OCI-M1 (cell line): ENCODE results near the gene ATE1.

Experiments
- DNase-seq: peaks from one replicate; lab custom pipeline; 2025; lab: John Stamatoyannopoulos, UW

Gene ATE1

DNA sequence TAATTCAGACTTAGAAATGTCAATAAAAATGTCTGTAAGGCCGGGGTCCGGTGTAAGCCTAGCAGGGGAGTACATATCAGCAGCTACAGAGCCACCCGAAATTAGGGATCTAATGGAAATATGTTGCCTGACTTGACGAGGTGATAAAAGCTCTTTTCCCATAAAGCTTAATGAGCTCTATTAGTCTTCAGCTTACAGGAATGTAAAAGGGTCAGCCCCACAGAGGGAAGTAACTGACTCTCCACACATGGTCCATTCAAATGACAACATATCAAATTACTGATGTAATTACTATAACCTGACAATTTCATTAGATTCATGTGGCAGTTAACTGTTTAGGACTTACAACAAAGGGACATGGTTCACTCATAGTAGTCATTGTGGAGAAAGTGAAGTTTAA, 62.3 kb downstream of the ATE1 start:
- DNase-seq, result no peak

DNA sequence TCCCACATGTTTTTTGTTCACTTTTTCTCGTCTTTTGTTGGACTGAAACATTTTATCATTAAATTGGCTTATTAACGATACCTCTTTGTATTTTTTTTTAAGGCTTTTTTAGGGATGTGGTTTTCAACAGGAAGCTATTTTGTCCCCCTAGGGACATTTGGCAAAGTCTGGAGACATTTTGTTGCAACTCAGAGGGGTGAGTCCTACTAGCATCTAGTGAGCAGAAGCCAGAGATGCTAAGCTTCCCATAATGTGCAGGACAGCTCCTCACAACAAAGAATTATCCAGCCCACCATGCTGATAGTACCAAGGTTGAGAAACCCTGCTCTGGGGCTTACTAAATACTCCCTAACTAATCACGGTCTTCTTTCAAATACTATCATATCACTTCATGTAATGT, 63.2 kb downstream of the ATE1 start:
- no peak for DNase-seq

DNA sequence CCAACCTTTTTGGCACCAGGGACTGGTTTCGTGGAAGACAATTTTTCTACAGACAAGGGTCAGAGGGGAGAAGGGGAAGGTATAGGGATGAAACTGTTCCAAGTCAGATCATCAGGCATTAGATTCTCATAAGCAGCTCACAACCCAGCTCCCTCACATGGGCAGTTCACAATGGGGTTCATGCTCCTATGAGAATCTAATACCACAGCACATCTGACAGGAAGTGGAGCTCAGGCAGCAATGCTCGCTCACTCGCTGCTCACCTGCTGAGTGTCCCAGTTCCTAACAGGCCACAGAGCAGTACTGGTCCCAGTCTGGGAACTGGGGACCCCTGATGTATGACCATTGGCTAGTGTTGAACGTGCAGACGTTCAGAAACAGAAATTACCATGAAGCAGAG, 63.7 kb downstream of the ATE1 start:
- no peak for DNase-seq

GRCh38 chr10:121862649-121863048, 65.2 kb downstream of the ATE1 start:
- DNase-seq, result no peak

GRCh38 chr10:121862042-121862441, 65.8 kb downstream of the ATE1 start:
- no peak for DNase-seq

GRCh38 chr10:121860810-121861209, 67.0 kb downstream of the ATE1 start:
- no peak for DNase-seq

DNA sequence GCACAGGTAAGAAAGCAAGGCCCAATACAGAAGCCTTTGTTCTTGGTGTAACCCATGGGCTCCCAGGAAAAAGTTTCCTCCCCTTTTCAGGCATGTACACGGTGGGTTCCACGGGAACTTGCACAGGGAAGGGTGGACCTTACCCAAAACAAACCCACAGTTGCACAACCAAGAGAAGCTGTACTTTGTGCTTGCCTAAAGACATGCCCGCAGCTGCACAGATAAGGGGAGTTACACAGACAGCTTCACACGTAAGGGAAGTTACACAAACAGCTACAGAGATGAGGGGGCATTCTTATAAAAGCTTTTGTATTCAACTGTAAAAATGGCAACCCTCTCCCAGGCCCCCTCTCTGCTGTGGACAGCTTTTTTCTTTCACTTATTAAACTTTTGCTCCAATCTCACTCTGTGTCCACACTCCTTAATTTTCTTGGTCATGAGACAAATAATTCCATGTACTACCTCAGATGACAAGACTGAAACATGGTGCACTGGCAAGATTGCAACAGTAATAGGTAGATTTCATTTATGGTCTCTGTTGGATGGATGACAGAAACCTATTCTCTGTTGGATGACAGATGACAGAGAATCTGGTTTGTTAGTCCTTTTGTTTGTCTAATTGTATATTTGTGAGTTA, 72.9 kb downstream of the ATE1 start:
- no peak for DNase-seq

DNA sequence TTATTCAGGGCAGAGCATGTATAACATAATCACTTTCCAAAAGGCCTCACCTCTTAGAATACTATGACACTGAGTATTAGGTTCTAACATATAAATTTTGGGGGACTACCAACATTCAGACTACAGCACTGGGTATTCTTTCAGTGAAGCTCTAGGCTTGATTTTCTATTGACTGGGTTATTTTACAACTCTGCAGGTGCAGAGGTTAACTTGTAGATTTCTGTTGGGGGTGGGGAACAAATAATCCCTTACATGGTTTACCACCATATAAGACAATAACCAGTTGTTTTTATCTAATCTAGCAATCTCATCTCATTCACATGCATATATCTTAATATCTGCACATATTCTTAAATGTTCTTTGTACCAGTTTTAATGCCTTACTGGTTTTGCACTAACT, 73.9 kb downstream of the ATE1 start:
- DNase-seq, result no peak

DNA sequence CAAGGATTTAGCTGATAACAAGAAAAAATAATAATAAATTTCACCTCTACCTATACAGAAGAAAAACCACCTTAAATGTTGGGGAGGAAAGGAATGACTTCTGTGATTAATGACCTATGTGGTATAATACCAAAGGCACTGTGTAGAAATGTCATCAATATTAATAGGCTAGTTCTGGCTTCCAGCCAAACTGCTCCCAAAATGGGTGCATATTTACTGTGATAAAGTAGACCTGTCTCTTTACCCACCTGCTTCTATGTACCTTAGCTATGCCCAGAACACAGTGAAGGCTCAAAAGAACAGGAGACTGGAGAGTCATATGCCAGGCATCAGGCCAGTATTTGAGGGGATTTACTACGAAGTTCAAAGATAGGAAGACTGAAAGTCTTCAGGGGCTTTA, 76.0 kb downstream of the ATE1 start:
- DNase-seq, result no peak

GRCh38 chr10:121848082-121848481, 79.7 kb downstream of the ATE1 start:
- no peak for DNase-seq

GRCh38 chr10:121846555-121846954, 81.3 kb downstream of the ATE1 start:
- no peak for DNase-seq

- peak; percentile 8 for DNase-seq
Observed at GRCh38 chr10:121845044-121845784, 82.6 kb downstream of the ATE1 start.

DNA sequence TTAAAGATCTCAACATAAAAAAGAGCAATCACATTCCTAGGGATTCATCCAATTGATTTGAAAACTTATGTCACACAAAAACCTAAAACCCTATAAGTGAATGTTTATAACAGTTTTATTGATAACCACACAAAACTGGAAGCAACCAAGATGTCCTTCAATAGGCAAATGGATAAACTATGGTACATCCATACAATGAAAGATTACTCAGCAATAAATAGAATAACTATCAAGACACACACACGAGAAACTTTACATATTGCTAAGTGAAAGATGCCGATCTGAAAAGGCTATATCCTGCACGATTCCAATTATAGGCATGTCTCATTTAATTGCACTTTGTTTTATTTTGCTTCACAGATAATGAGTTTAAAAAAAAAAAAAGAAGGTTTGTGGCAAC, 83.3 kb downstream of the ATE1 start:
- DNase-seq, result no peak

GRCh38 chr10:121843379-121843778, 84.5 kb downstream of the ATE1 start:
- DNase-seq, result no peak

GRCh38 chr10:121841862-121842261, 86.0 kb downstream of the ATE1 start:
- DNase-seq, result no peak

DNA sequence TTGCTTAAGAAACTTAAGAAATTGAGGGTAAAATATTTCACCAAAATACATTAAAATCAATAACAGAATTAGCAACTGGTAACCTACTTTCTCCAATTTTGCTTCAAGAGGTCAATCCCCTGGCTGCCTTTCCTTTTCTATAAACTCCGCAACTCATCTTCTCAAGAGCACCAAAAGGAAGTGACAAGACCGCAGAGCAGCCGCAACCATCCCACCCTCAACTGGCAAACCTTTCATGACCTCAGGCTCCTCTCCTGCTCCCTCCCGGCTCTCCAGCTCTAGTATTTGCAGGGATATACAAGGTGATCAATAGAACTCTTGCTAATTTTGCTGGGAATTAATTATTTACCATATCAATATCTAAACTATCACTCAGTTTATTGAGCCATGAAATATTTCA, 88.9 kb downstream of the ATE1 start:
- DNase-seq, result no peak

DNA sequence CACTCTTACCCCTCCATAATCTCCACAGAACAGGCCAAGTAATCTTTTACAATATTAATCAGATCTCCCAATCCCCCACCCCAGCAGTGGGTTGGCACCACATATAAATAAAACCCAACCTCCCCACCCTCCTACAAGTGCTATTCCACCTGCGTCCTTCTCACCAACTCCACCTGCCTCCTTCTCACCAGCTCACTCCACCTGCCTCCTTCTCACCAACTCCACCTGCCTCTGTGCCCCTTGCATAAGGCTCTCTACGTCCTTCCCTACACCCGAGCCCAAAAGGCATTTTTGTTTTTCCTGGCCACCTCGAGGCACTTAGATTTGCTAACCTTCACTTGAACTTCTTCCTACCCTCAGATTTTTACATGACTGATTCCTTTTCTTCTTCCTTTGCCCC, 89.7 kb downstream of the ATE1 start:
- no peak for DNase-seq

GRCh38 chr10:121836171-121836570, 91.7 kb downstream of the ATE1 start:
- no peak for DNase-seq

DNA sequence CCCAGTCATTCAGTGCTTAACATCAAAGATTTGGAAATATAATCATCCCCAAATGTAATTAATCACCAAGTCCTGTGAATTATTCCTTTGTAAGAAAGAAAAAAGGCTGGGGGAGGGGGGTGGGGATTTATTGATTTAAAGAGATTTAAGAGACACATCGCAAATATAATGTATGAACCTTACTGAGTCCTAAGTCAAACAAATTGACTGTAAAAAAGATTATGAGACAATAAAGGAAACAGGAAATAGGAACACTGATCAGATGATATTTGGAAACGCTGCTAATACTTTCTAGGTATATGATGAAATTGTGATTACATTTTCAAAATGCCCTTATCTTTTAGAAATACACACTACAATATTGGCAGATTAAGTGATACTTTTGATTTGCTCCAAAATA, 92.5 kb downstream of the ATE1 start:
- no peak for DNase-seq

DNA sequence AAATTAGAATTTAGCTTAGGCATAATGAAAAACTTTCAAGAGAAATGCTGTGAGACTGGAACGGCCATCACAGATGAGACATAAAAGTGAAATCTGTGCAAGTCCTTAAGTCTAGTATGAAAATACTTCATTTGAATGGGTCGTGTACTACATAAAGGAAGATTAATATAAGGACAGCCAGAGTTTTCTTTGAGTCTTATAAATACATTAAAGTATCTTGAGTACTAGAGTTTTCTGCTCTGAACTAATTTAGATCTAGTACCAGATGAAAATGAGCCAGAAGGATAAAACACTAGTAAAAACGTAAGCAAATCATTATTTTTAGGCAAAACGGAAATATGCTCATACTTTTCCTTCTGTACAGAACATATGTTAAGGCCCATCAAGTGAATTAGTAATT, 93.1 kb downstream of the ATE1 start:
- DNase-seq, result no peak

DNA sequence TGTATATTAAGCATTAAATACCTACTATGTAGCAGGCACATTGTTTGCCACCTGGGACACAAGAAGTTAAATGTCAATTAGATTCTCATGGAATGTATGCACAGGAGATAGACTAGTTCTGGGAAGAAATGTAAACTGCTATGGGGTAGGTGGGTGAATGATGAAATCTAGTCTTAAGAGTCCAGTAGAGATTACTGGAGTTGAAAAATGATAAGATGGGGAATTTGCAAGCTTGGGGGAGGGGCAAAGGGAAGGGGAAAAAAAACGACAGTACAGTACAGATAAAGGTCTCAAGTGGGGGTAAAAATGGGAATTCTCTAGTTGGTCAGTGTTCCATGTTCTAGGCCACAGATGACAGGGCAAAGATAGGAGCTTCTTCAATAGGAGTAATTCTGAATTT, 94.4 kb downstream of the ATE1 start:
- DNase-seq, result peak; percentile 62

- no peak for DNase-seq
Observed at GRCh38 chr10:121832647-121833046, 95.2 kb downstream of the ATE1 start.

DNA sequence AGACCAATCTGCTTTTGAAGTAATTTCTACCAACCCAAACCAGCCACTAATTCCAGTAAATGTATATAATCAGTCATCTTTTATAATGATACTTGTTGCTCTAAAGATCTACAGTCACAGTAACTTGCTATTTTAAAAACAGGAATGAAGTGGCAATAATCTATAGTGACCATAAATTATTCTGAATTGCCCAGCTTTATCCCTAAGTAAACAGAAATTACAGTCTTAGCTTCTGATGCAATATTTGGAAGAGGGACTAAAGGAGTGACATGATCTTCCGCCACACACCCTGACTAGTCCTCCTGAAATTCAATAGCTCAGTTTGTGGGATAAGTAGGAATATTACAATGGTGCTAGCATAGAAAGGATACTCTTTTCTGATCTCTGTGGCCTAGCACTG, 96.1 kb downstream of the ATE1 start:
- no peak for DNase-seq

DNA sequence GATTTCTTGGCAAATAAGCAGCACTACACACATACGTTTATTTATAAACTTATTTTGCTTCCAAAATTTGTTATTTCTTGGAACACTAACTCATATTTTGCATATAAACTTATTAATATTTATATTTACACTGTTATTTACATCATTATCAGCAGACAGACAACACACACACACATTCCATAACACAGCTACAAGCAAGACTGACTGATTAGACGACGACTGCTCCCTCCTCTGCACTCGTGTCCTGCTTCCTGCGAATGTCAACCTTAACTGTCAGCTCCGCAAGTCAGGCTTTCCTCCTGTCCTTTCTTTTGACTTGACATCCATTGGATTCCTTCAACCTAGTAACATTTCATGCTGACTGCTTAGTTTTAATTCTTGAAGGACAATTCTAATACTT, 96.6 kb downstream of the ATE1 start:
- no peak for DNase-seq
